Fibroblast of lung (primary cell): ENCODE results near the gene MIER3. TPM values are rescaled to one million over a fixed set of nuclear protein-coding genes. Genes with fewer than 3 reads are reported as not detected.

Source experiments
- DNase-seq, 2 donors: peaks; one replicate each; pipeline versions ENCODE4 v3.0.0 to v3.0.0-alpha.2; 2010; ENCODE audit warnings: low read depth in 2 of 2
- H2AFZ ChIP-seq: 2 replicates; pipeline ENCODE4 v1.5.1; 2012; ENCODE audit warnings: low read length, control low read depth, inconsistent platforms
- H3K27ac ChIP-seq: 2 replicates; pipeline ENCODE4 v1.5.1; 2011; ENCODE audit warnings: low read length, control low read depth; ENCODE audit not compliant: insufficient read depth
- H3K27me3 ChIP-seq: 2 replicates; pipeline ENCODE4 v1.5.1; 2011; ENCODE audit warnings: mild to moderate bottlenecking, low read length; ENCODE audit not compliant: control insufficient read depth, insufficient read depth
- H3K36me3 ChIP-seq: 2 replicates; pipeline ENCODE4 v1.5.1; 2011; ENCODE audit warnings: low read length; ENCODE audit not compliant: control insufficient read depth, insufficient read depth
- H3K4me1 ChIP-seq: 2 replicates; pipeline ENCODE4 v1.5.1; 2011; ENCODE audit warnings: low read length; ENCODE audit not compliant: control insufficient read depth, insufficient read depth; ENCODE audit errors: extremely low read depth
- H3K4me2 ChIP-seq: 2 replicates; pipeline ENCODE4 v1.5.1; 2011; ENCODE audit warnings: low read length, control low read depth; ENCODE audit not compliant: insufficient read depth; ENCODE audit errors: extremely low read depth
- H3K4me3 ChIP-seq, 4 experiments: fragments of 200-600 bp in 1 of 4; sonication (generic) in 1 of 4; replicated peaks in 1 of 4; 2 replicates each; pipeline ENCODE4 v1.5.1; 2011 to 2016; ENCODE audit warnings: low read length in 4 of 4, low read depth in 3 of 4, mild to moderate bottlenecking in 3 of 4, control low read depth in 2 of 4, inconsistent platforms in 1 of 4, mixed read lengths in 1 of 4; ENCODE audit not compliant: insufficient read depth in 1 of 4; ENCODE audit errors: control extremely low read depth in 1 of 4
- H3K79me2 ChIP-seq: 2 replicates; pipeline ENCODE4 v1.5.1; 2012; ENCODE audit warnings: mild to moderate bottlenecking, low read length, inconsistent platforms; ENCODE audit not compliant: control insufficient read depth, insufficient read depth
- H3K9ac ChIP-seq: 2 replicates; pipeline ENCODE4 v1.5.1; 2011; ENCODE audit warnings: mild to moderate bottlenecking, low read length, control low read depth; ENCODE audit not compliant: insufficient read depth
- H3K9me3 ChIP-seq: 2 replicates; pipeline ENCODE4 v1.5.1; 2012; ENCODE audit warnings: low read depth, low read length; ENCODE audit not compliant: control insufficient read depth, insufficient read depth
- H4K20me1 ChIP-seq: 2 replicates; pipeline ENCODE4 v1.5.1; 2011; ENCODE audit warnings: low read length; ENCODE audit not compliant: control insufficient read depth, insufficient read depth; ENCODE audit errors: extremely low read depth
- CTCF ChIP-seq, 2 donors: IDR thresholded peaks in 1 of 2; conservative IDR thresholded peaks in 1 of 2; 1 replicate in 1 of 2; 2 replicates in 1 of 2; pipeline ENCODE4 v1.5.1; 2011 to 2012; ENCODE audit warnings: low read length in 2 of 2, control low read depth in 1 of 2, inconsistent platforms in 1 of 2, low read depth in 1 of 2, mild to moderate bottlenecking in 1 of 2
- EZH2 ChIP-seq: IDR thresholded peaks from 2 replicates; pipeline ENCODE4 v1.5.1; 2012; ENCODE audit warnings: low read length, control low read depth, mild to moderate bottlenecking; ENCODE audit errors: missing control alignments
- polyA minus RNA-seq: library from RNA; depleted of rRNA, polyadenylated mRNA; stranded (reverse); fragments of >200 nt; gene quantifications from 2 replicates; pipeline ENCODE4 v1.2.3, GENCODE V29; 2011; ENCODE audit warnings: low replicate concordance
- polyA plus RNA-seq, 2 donors: library from polyadenylated mRNA; depleted of rRNA in 1 of 2; stranded (reverse) in 1 of 2; unstranded in 1 of 2; fragments of >200 nt; gene quantifications; 2 replicates each; pipeline ENCODE4 v1.2.1, GENCODE V29; 2011 to 2012; ENCODE audit warnings: missing spikeins in 1 of 2
- total RNA-seq: library from RNA; depleted of rRNA; stranded (reverse); fragments of >200 nt; gene quantifications from 2 replicates; pipeline ENCODE4 v1.2.1, GENCODE V29; 2014

MIER3 gene
- total RNA-seq (13.2 and 17.7 TPM in 2 replicates), polyA plus RNA-seq (12.7 and 16.9 TPM in 2 replicates), polyA minus RNA-seq (2.1 and 4.1 TPM in 2 replicates)
- 4.9 and 9.7 TPM in 2 replicates for polyA plus RNA-seq (2012)

GRCh38 chr5:56951946-56952691 is at the start of gene MIER3:
Gene MIER3 (minus strand): TSS chr5:56952123. CDS start chr5:56952102, 21 bp downstream.
- H3K9ac ChIP-seq: peak within 1 kb of the TSS; percentile 82
- H3K27ac ChIP-seq: peak within 1 kb of the TSS; percentile 79
- peaks cover 1% of the 10 kb centered on the region for H3K36me3 ChIP-seq

GRCh38 chr5:56995596-56995995 is 43.7 kb upstream of the MIER3 start:
- Histone ChIP-seq H2AFZ (no peak overlapping the region), H3K9me3 (no peaks in the 10 kb centered on the region), H3K36me3 (no peaks in the 10 kb centered on the region), H4K20me1 (no peaks in the 10 kb centered on the region), H3K9ac (no peak overlapping the region), H3K27ac (no peak overlapping the region), H3K4me1 (no peaks in the 10 kb centered on the region), H3K79me2 (no peaks in the 10 kb centered on the region), H3K27me3 (peaks cover 2% of the 10 kb centered on the region), H3K4me3 (no peak overlapping the region), H3K4me2 (no peak overlapping the region)
- DNase-seq: no peak
- TF ChIP-seq CTCF (conservative IDR thresholded peaks at IDR 0.05 in 1 of 2, IDR thresholded peaks at IDR 0.05 in 1 of 2; ENCODE audit: low read depth in 1 of 2, low read length in 2 of 2) (no peak), EZH2 (no peak)

More at GRCh38 chr5:56951946-56952691, at the start of gene MIER3:
- peak within 1 kb of the TSS; percentile 88 for H3K4me2 ChIP-seq
- H3K4me1 ChIP-seq: no peaks in the 10 kb centered on the region
- peak within 1 kb of the TSS; percentile 95 for H2AFZ ChIP-seq
- TF ChIP-seq CTCF (conservative IDR thresholded peaks at IDR 0.05 in 1 of 2, IDR thresholded peaks at IDR 0.05 in 1 of 2; ENCODE audit: low read depth in 1 of 2, low read length in 2 of 2) (no peak), EZH2 (no peak)
- H4K20me1 ChIP-seq: no peaks in the 10 kb centered on the region
- no peaks in the 10 kb centered on the region for H3K9me3 ChIP-seq
- H3K4me3 ChIP-seq: peak within 1 kb of the TSS; percentile 80 to 92 (median 86)
- peaks cover 3% of the 10 kb centered on the region for H3K27me3 ChIP-seq
- H3K79me2 ChIP-seq: peaks cover 22% of the 10 kb centered on the region
- peak; percentile 69 to 73 for DNase-seq

- DNase-seq: no peak
- TF ChIP-seq CTCF (conservative IDR thresholded peaks at IDR 0.05 in 1 of 2, IDR thresholded peaks at IDR 0.05 in 1 of 2; ENCODE audit: low read depth in 1 of 2, low read length in 2 of 2) (no peak), EZH2 (no peak)
Observed at GRCh38 chr5:56993241-56993640, 41.3 kb upstream of the MIER3 start.

More at GRCh38 chr5:56993241-56993640, 41.3 kb upstream of the MIER3 start:
- Histone ChIP-seq H3K27ac (no peak overlapping the region), H3K4me3 (no peak overlapping the region), H4K20me1 (no peaks in the 10 kb centered on the region), H3K9me3 (no peaks in the 10 kb centered on the region), H3K4me2 (no peak overlapping the region), H3K27me3 (peaks cover 2% of the 10 kb centered on the region), H3K4me1 (no peaks in the 10 kb centered on the region), H3K9ac (no peak overlapping the region), H2AFZ (no peak overlapping the region), H3K79me2 (no peaks in the 10 kb centered on the region), H3K36me3 (no peaks in the 10 kb centered on the region)
